ENCODE data around the gene LGMN. TPM values are rescaled to one million over a fixed set of nuclear protein-coding genes. Genes with fewer than 3 reads are reported as not detected.

The LGMN gene
- polyA plus RNA-seq, 1 of the 3 experiments (the other 2 are of a cell fraction): 76.3 TPM

DNA sequence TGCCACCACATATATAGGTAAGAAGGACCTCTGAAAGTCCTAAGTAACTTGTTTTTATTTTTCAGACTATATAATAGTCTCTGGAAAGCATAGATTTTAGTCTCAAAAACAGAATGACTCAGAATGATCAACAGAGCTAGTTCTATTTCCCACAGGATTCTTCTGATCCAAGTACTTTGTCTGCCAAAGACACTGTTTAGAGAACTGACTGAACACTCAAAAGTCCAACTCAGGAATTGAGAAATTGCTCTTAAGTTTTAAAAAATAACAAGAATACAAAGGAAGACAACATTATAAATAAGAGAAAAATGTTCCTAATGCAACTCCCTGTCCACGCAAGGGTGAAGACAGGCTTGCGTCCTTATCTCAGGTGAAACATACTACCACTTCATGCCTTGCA is 29.0 kb downstream of the LGMN start:
- TF ChIP-seq RCOR1 (IDR thresholded peaks at IDR 0.05; ENCODE audit: low read length): no peak
- TF ChIP-seq, protein P1, sequence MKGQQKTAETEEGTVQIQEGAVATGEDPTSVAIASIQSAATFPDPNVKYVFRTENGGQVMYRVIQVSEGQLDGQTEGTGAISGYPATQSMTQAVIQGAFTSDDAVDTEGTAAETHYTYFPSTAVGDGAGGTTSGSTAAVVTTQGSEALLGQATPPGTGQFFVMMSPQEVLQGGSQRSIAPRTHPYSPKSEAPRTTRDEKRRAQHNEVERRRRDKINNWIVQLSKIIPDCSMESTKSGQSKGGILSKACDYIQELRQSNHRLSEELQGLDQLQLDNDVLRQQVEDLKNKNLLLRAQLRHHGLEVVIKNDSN (IDR thresholded peaks at IDR 0.05; ENCODE audit: borderline replicate concordance, low read depth): no peak
- no peak for TF ChIP-seq YY1 (IDR thresholded peaks at IDR 0.05; ENCODE audit: low read depth)
- no peak for TF ChIP-seq TAF1 (IDR thresholded peaks at IDR 0.05; ENCODE audit: borderline replicate concordance, low read depth, low read length)
- TF ChIP-seq EZH2phosphoT487 (IDR thresholded peaks at IDR 0.05; ENCODE audit: borderline replicate concordance, low read depth): no peak
- no peak for TF ChIP-seq POLR2AphosphoS5 (IDR thresholded peaks at IDR 0.05; ENCODE audit: low read depth, low read length)
- TF ChIP-seq TCF12 (IDR thresholded peaks at IDR 0.05): no peak
- TF ChIP-seq, protein P2, sequence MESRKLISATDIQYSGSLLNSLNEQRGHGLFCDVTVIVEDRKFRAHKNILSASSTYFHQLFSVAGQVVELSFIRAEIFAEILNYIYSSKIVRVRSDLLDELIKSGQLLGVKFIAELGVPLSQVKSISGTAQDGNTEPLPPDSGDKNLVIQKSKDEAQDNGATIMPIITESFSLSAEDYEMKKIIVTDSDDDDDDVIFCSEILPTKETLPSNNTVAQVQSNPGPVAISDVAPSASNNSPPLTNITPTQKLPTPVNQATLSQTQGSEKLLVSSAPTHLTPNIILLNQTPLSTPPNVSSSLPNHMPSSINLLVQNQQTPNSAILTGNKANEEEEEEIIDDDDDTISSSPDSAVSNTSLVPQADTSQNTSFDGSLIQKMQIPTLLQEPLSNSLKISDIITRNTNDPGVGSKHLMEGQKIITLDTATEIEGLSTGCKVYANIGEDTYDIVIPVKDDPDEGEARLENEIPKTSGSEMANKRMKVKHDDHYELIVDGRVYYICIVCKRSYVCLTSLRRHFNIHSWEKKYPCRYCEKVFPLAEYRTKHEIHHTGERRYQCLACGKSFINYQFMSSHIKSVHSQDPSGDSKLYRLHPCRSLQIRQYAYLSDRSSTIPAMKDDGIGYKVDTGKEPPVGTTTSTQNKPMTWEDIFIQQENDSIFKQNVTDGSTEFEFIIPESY (IDR thresholded peaks at IDR 0.05; ENCODE audit: borderline replicate concordance, low read depth): no peak
- no peak for TF ChIP-seq RXRA (IDR thresholded peaks at IDR 0.05; ENCODE audit: borderline replicate concordance, low read depth)
- TF ChIP-seq, protein P3, sequence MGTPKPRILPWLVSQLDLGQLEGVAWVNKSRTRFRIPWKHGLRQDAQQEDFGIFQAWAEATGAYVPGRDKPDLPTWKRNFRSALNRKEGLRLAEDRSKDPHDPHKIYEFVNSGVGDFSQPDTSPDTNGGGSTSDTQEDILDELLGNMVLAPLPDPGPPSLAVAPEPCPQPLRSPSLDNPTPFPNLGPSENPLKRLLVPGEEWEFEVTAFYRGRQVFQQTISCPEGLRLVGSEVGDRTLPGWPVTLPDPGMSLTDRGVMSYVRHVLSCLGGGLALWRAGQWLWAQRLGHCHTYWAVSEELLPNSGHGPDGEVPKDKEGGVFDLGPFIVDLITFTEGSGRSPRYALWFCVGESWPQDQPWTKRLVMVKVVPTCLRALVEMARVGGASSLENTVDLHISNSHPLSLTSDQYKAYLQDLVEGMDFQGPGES (IDR thresholded peaks at IDR 0.05; ENCODE audit: low read depth, low read length): no peak
- TF ChIP-seq TEAD4 (IDR thresholded peaks at IDR 0.05; ENCODE audit: borderline replicate concordance, insufficient read depth): no peak
- TF ChIP-seq, protein P4, sequence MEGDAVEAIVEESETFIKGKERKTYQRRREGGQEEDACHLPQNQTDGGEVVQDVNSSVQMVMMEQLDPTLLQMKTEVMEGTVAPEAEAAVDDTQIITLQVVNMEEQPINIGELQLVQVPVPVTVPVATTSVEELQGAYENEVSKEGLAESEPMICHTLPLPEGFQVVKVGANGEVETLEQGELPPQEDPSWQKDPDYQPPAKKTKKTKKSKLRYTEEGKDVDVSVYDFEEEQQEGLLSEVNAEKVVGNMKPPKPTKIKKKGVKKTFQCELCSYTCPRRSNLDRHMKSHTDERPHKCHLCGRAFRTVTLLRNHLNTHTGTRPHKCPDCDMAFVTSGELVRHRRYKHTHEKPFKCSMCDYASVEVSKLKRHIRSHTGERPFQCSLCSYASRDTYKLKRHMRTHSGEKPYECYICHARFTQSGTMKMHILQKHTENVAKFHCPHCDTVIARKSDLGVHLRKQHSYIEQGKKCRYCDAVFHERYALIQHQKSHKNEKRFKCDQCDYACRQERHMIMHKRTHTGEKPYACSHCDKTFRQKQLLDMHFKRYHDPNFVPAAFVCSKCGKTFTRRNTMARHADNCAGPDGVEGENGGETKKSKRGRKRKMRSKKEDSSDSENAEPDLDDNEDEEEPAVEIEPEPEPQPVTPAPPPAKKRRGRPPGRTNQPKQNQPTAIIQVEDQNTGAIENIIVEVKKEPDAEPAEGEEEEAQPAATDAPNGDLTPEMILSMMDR (IDR thresholded peaks at IDR 0.05): no peak
- TF ChIP-seq FOXM1 (IDR thresholded peaks at IDR 0.05; ENCODE audit: low read depth): no peak
- TF ChIP-seq, protein P5, sequence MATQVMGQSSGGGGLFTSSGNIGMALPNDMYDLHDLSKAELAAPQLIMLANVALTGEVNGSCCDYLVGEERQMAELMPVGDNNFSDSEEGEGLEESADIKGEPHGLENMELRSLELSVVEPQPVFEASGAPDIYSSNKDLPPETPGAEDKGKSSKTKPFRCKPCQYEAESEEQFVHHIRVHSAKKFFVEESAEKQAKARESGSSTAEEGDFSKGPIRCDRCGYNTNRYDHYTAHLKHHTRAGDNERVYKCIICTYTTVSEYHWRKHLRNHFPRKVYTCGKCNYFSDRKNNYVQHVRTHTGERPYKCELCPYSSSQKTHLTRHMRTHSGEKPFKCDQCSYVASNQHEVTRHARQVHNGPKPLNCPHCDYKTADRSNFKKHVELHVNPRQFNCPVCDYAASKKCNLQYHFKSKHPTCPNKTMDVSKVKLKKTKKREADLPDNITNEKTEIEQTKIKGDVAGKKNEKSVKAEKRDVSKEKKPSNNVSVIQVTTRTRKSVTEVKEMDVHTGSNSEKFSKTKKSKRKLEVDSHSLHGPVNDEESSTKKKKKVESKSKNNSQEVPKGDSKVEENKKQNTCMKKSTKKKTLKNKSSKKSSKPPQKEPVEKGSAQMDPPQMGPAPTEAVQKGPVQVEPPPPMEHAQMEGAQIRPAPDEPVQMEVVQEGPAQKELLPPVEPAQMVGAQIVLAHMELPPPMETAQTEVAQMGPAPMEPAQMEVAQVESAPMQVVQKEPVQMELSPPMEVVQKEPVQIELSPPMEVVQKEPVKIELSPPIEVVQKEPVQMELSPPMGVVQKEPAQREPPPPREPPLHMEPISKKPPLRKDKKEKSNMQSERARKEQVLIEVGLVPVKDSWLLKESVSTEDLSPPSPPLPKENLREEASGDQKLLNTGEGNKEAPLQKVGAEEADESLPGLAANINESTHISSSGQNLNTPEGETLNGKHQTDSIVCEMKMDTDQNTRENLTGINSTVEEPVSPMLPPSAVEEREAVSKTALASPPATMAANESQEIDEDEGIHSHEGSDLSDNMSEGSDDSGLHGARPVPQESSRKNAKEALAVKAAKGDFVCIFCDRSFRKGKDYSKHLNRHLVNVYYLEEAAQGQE (IDR thresholded peaks at IDR 0.05; ENCODE audit: low read depth, low read length): no peak
- no peak for TF ChIP-seq MEF2A (IDR thresholded peaks at IDR 0.05; ENCODE audit: borderline replicate concordance, low read depth)
- no peak for TF ChIP-seq JUND (IDR thresholded peaks at IDR 0.05)
- ChIA-PET CTCF (interaction anchor here (1.5 kb wide), 1 partner anchor 30 kb away, joined by 3 read pairs; no protein-coding TSS in a partner anchor), POLR2A (no interaction called here)
- Histone ChIP-seq H3K27me3 (ENCODE audit: insufficient read depth) (no peaks in the 10 kb centered on the region), H3K36me3 (replicated peaks in 1 of 2; ENCODE audit: control insufficient read depth in 1 of 2, insufficient read depth in 2 of 2, low read length in 1 of 2) (peaks cover 0 to 4% of the 10 kb centered on the region in 2 experiments), H2AFZ (ENCODE audit: low read depth) (no peak overlapping the region), H4K20me1 (ENCODE audit: insufficient read depth) (no peaks in the 10 kb centered on the region), H3K4me1 (ENCODE audit: control insufficient read depth in 1 of 2, insufficient read depth in 2 of 2, low read depth in 1 of 2, low read length in 1 of 2) (no peaks in the 10 kb centered on the region), H3K9me3 (no peaks in the 10 kb centered on the region), H3K9me2 (no peaks in the 10 kb centered on the region), H3K4me3 (ENCODE audit: low read depth in 2 of 2, low read length in 1 of 2) (no peak overlapping the region), H3K4me2 (no peak overlapping the region), H3F3A (replicated peaks; ENCODE audit: insufficient read depth) (no peaks in the 10 kb centered on the region), H3K27ac (ENCODE audit: low read depth in 2 of 2, low read length in 1 of 2) (no peak overlapping the region), H3K79me2 (ENCODE audit: insufficient read depth) (no peaks in the 10 kb centered on the region), H3K9ac (no peak overlapping the region)
- WGBS (ENCODE audit: low lambda C conversion rate): 88% methylated on average over 2 of the region's 2 CpGs
- DNase-seq: no peak
